SU-DHL-6 (cell line): ENCODE results near the gene HES4.

Experiments
- H2AFZ ChIP-seq: fragments of 200-600 bp; sonication (generic); 2 replicates; pipeline ENCODE4 v1.6.1; 2014; ENCODE audit warnings: low read depth, mild to moderate bottlenecking, moderate library complexity, mixed read lengths, antibody characterized with exemption, low read length; ENCODE audit not compliant: severe bottlenecking
- H3F3A ChIP-seq: fragments of 200-600 bp; shearing (Covaris generic); 2 replicates; pipeline ENCODE4 v1.6.0; 2016; ENCODE audit warnings: antibody characterized with exemption, mild to moderate bottlenecking; ENCODE audit not compliant: insufficient read depth
- H3K27ac ChIP-seq: fragments of 200-600 bp; sonication (generic); 2 replicates; pipeline ENCODE4 v1.5.1; 2016; ENCODE audit warnings: low read depth, mild to moderate bottlenecking, low read length, moderate library complexity, mixed read lengths
- H3K27me3 ChIP-seq: fragments of 200-600 bp; sonication (generic), shearing (Covaris generic); 2 replicates; pipeline ENCODE4 v1.6.0; 2014; ENCODE audit warnings: mild to moderate bottlenecking, low read length
- H3K36me3 ChIP-seq: fragments of 200-600 bp; sonication (generic); 2 replicates; pipeline ENCODE4 v1.6.1; 2014; ENCODE audit warnings: mild to moderate bottlenecking, low read length, mixed read lengths
- H3K4me2 ChIP-seq: fragments of 300-600, 200-600 bp; shearing (Covaris generic), sonication (generic); 2 replicates; pipeline ENCODE4 v1.6.0; 2014; ENCODE audit warnings: low read length, low read depth, mild to moderate bottlenecking; ENCODE audit not compliant: poor library complexity, severe bottlenecking
- H3K4me3 ChIP-seq: fragments of 200-600 bp; sonication (generic); 2 replicates; pipeline ENCODE4 v1.5.1; 2014; ENCODE audit warnings: antibody characterized with exemption, low read length, mild to moderate bottlenecking, mixed read lengths; ENCODE audit not compliant: insufficient read depth, poor library complexity, severe bottlenecking
- H3K79me2 ChIP-seq: fragments of 200-600 bp; sonication (generic); 2 replicates; pipeline ENCODE4 v1.6.1; 2014; ENCODE audit warnings: mild to moderate bottlenecking, low read length, moderate library complexity; ENCODE audit not compliant: insufficient read depth
- H3K9ac ChIP-seq: fragments of 200-600 bp; sonication (generic); 2 replicates; pipeline ENCODE4 v1.7.0; 2014; ENCODE audit warnings: mild to moderate bottlenecking, low read length
- H3K9me2 ChIP-seq: fragments of 200-600 bp; sonication (generic); replicated peaks from 2 replicates; pipeline ENCODE4 v1.6.1; 2014; ENCODE audit warnings: low read length; ENCODE audit not compliant: insufficient read depth
- H3K9me3 ChIP-seq: fragments of 200-600 bp; sonication (generic); 2 replicates; pipeline ENCODE4 v1.6.1; 2014; ENCODE audit warnings: low read length, mixed read lengths; ENCODE audit not compliant: insufficient read depth
- H4K20me1 ChIP-seq: fragments of 200-600 bp; sonication (generic); 2 replicates; pipeline ENCODE4 v1.6.1; 2014; ENCODE audit warnings: low read depth, mild to moderate bottlenecking, antibody characterized with exemption, low read length, moderate library complexity, mixed read lengths
- EZH2phosphoT487 ChIP-seq: fragments of 200-600 bp; sonication (generic), shearing (Covaris generic); conservative IDR thresholded peaks from 2 replicates; pipeline ENCODE4 v1.6.1; 2018; ENCODE audit warnings: mild to moderate bottlenecking, antibody characterized with exemption, low read length, moderate library complexity, mixed read lengths
- TF ChIP-seq, protein P1 (sequence below): fragments of 200-600 bp; sonication (generic); IDR thresholded peaks from one replicate; pipeline ENCODE4 v1.5.1; 2017; ENCODE audit warnings: antibody characterized with exemption, mild to moderate bottlenecking, low read length, moderate library complexity; ENCODE audit not compliant: insufficient read depth, poor library complexity, severe bottlenecking

The HES4 gene

DNA sequence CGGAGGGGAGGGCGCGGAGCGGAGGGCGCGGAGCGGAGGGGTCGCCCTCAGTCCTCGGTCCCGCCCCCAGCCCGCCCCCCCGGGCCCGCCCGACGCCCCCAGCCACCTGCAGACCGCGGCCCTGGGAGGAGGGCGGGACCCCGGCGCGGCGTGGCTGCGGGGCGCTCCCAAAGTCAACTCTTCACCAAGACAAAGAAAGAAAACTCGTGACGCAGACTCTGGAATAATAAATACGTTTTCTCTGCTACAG is 1.2 kb downstream of the HES4 start:
- H3K4me2 ChIP-seq = no peak overlapping the region
- H2AFZ ChIP-seq = no peak overlapping the region
- TF ChIP-seq, protein P1, sequence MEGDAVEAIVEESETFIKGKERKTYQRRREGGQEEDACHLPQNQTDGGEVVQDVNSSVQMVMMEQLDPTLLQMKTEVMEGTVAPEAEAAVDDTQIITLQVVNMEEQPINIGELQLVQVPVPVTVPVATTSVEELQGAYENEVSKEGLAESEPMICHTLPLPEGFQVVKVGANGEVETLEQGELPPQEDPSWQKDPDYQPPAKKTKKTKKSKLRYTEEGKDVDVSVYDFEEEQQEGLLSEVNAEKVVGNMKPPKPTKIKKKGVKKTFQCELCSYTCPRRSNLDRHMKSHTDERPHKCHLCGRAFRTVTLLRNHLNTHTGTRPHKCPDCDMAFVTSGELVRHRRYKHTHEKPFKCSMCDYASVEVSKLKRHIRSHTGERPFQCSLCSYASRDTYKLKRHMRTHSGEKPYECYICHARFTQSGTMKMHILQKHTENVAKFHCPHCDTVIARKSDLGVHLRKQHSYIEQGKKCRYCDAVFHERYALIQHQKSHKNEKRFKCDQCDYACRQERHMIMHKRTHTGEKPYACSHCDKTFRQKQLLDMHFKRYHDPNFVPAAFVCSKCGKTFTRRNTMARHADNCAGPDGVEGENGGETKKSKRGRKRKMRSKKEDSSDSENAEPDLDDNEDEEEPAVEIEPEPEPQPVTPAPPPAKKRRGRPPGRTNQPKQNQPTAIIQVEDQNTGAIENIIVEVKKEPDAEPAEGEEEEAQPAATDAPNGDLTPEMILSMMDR = no peak
- no peak for TF ChIP-seq EZH2phosphoT487
- no peak overlapping the region for H3K9ac ChIP-seq
- no peak overlapping the region for H3K4me3 ChIP-seq
- H3K79me2 ChIP-seq = no peaks in the 10 kb centered on the region
- H4K20me1 ChIP-seq = no peaks in the 10 kb centered on the region
- no peak overlapping the region for H3K27ac ChIP-seq
- H3K36me3 ChIP-seq = no peaks in the 10 kb centered on the region
- no peaks in the 10 kb centered on the region for H3K27me3 ChIP-seq
- no peaks in the 10 kb centered on the region for H3K9me3 ChIP-seq
- no peaks in the 10 kb centered on the region for H3F3A ChIP-seq
- H3K9me2 ChIP-seq = no peaks in the 10 kb centered on the region

- no peaks in the 10 kb centered on the region for H3K36me3 ChIP-seq
- no peak overlapping the region for H3K9ac ChIP-seq
- H3K9me3 ChIP-seq = no peaks in the 10 kb centered on the region
- H3K79me2 ChIP-seq = no peaks in the 10 kb centered on the region
- no peak overlapping the region for H3K4me2 ChIP-seq
- no peak overlapping the region for H3K27ac ChIP-seq
- no peaks in the 10 kb centered on the region for H3K9me2 ChIP-seq
- no peaks in the 10 kb centered on the region for H4K20me1 ChIP-seq
- H3K27me3 ChIP-seq = no peaks in the 10 kb centered on the region
- no peak overlapping the region for H3K4me3 ChIP-seq
- no peaks in the 10 kb centered on the region for H3F3A ChIP-seq
- no peak for TF ChIP-seq EZH2phosphoT487
- TF ChIP-seq, protein P1 = no peak
- no peak overlapping the region for H2AFZ ChIP-seq
Measured at GRCh38 chr1:997993-998744, 1.7 kb downstream of the HES4 start.

GRCh38 chr1:997713-997992 is 2.2 kb downstream of the HES4 start:
- no peaks in the 10 kb centered on the region for H3K79me2 ChIP-seq
- H3K27me3 ChIP-seq = no peaks in the 10 kb centered on the region
- H3K9me3 ChIP-seq = no peaks in the 10 kb centered on the region
- H4K20me1 ChIP-seq = no peaks in the 10 kb centered on the region
- TF ChIP-seq, protein P1 = no peak
- no peak for TF ChIP-seq EZH2phosphoT487
- H3K36me3 ChIP-seq = no peaks in the 10 kb centered on the region
- H3K9ac ChIP-seq = no peak overlapping the region
- H3K4me3 ChIP-seq = no peak overlapping the region
- H3K4me2 ChIP-seq = no peak overlapping the region
- no peak overlapping the region for H3K27ac ChIP-seq
- no peaks in the 10 kb centered on the region for H3F3A ChIP-seq
- H2AFZ ChIP-seq = no peak overlapping the region
- H3K9me2 ChIP-seq = no peaks in the 10 kb centered on the region
